Measurements from ENCODE around the gene TOR2A.
"Not testable (repeated sequence)": the region's sequence is repeated elsewhere in the genome, so short reads cannot be mapped to it uniquely, and the experiment has no call there.

The TOR2A gene

GRCh38 chr9:127769101-127769500, 34.0 kb upstream of the TOR2A start:
- in situ Hi-C loops (cut with MboI; ENCODE audit: low sequenced_read_pairs) = no loop called here

GRCh38 chr9:127768698-127769097, 33.6 kb upstream of the TOR2A start:
- in situ Hi-C loops (cut with MboI; ENCODE audit: low sequenced_read_pairs) = no loop called here

DNA sequence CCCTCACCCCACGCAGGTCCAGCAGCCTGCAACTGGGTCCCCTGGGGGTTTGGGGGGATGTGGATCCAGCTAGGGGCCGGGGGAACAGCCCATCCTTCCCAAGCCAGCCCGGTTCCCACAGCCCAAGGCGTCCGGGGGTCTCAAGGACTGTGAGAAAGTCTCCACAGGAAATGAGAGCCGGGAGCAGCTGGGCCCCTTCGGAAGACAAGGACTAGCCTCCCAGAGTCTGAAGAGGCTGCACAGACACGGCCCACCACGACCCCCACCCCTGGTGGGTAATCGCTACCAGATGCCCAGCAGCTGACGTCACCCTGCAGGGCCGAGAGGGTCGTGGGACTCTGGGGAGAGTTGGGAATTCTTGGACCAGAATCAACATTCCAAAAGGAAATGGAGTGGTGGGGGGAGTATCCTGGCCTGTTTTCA, 32.8 kb upstream of the TOR2A start:
- in situ Hi-C loops (cut with MboI; ENCODE audit: low sequenced_read_pairs) = no loop called here

DNA sequence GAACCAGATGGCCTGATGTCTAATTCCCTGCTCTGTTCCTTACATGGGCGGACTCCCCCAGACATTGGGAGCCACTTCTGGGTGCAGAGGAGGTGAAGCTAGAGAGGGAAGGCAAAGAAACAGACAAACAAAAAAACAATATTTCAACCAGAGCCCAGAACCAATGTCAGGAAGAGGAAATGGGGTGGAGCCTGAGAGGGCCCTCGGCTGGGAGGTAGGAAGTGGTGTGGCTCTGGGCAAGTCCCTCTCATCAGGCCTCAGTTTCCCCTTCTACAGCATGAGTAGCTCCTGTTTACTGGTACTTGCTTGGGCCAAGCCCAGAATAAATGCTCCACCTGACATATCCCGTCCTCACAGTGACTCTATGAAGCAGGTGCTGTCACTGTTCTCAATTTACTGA, 32.3 kb upstream of the TOR2A start:
- in situ Hi-C loops (cut with MboI; ENCODE audit: low sequenced_read_pairs) = no loop called here

DNA sequence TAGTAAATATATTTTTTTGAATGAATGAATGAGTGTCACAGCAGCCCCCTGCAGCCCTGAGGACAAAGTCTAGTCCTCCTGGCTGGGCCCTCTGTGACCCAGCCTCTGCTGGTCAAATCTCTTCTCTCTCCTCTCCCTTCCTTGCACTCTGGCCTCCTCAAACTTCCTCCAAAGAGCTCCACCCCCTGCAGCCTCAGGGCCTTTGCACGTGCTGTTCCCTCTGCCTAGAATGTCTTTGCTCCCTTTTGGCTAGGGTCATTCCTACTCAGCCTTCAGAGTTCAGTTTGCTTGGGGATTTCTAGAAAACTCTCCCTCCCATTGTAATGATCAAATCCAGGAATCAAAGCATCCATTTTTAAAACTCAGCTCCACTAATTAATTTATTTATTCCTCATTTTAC, 30.3 kb upstream of the TOR2A start:
- in situ Hi-C loops (cut with MboI; ENCODE audit: low sequenced_read_pairs) = no loop called here

DNA sequence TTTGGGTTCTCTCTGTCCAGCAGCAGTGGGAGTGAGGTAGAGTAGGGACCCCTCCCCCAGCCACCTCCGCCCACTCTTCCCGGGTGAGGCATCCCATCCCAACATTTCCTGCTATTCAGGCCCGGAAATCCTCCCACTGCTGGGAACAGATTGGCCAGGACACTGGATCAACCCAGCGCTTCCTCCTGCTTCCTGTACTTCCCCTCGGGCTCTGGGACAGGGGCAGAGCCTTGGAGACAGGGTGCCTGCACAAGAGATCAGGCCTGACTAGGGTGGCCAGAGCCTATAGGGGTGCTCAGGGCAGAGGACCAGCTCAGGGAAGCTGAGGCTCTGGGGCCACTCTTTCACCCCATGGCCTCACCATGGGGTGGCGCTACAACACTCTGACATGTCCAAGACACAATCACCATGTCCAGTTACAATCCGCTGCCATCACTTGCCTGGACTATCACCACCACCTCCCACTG, 28.9 kb upstream of the TOR2A start:
- in situ Hi-C loops (cut with MboI; ENCODE audit: low sequenced_read_pairs) = no loop called here

DNA sequence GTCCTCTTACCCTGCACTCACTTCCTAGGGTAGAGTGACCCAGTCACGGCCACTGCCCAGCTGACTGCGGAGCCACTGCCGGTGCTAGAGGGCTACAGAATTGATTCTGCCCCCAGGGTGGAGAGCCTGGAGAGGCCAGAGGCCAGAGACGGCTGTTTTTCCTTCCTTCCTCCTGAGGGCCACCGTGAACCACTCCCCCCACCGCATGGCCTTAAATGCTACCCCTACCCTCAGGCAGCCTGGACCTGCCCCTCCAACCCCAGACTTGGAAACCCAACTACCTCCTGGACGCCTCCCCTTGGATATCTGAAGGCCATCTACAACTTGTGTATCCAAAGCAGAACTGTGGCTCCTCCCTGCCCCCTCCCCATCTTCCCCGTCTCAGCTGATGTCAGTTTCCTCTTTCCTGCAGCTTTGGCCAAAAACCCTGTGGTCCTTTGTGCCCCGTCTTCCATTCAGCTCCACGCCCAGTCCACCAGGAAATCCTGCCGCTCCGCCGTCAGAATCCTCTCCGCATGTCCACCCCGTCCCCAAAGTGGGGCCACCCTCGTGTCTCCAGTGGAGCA, 27.1 kb upstream of the TOR2A start:
- in situ Hi-C loops (cut with MboI; ENCODE audit: low sequenced_read_pairs) = no loop called here

DNA sequence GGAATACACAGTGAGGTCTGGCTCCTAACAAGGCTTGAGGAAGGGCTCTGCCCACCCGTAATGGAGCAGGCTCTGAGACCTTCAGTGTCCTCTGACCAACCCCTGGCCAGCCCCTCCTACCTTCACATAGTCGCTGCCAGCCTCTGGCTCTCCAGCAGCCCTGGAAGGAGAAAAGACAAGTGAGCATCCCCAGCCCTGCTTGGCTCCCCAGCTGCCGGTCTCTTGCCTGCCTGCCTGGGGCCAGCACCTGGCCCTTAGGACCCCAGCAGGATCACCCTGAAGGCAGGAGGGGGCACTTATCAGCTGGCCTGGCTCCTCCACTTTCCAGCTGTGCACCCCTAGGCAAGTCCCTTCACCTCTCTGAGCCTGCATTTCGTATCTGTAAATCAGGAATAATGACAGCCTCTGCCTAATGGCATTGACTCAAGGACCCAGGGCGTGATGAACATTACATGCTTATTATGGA, 26.4 kb upstream of the TOR2A start:
- in situ Hi-C loops (cut with MboI; ENCODE audit: low sequenced_read_pairs) = no loop called here

- in situ Hi-C loops (cut with MboI; ENCODE audit: low sequenced_read_pairs) = no loop called here
These were observed 26.0 kb upstream of the TOR2A start for GRCh38 chr9:127761061-127761460.

DNA sequence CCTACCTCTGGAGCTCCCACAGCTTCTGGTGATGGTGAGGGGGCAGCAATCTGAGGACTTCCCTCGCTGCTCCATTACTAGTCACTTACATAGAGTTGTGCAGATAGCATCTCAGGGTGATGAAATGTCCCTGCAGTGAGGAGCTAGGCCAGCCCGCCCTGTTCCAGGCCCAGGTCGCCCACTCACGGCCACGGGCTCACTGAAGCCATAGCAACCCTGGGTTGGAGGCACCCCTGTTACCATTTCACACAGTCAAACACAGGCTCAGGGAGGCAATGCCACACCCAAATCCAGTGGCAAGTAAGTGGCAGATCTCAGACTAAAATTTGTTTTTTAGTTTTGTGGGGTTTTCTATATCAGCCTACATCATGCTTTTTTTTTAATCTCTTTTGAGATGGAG, 23.7 kb upstream of the TOR2A start:
- in situ Hi-C loops (cut with MboI; ENCODE audit: low sequenced_read_pairs) = no loop called here

- in situ Hi-C loops (cut with MboI; ENCODE audit: low sequenced_read_pairs) = not testable (repeated sequence)
These were observed 21.7 kb upstream of the TOR2A start for GRCh38 chr9:127756776-127757175.

DNA sequence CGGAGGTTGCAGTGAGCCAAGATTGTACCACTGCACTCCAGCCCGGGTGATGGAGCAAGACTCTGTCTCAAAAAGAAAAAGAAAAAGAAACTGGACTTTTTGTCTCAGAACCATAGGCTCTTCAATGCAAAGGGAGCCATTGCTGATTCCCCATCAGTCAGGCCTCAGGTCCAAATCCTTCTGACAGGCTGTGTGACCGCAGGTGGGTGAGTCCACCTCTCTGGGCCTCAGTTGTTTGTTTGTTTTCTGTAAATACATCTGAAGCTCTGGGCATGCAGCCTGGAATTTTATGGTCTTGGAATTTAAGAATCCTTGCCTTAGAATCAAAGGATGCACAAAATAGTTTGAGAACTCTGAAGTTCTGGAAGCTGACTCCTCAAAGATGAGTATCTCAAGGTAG, 21.1 kb upstream of the TOR2A start:
- in situ Hi-C loops (cut with MboI; ENCODE audit: low sequenced_read_pairs) = no loop called here

- in situ Hi-C loops (cut with MboI; ENCODE audit: low sequenced_read_pairs) = no loop called here
These were observed 20.3 kb upstream of the TOR2A start for GRCh38 chr9:127755061-127756060.

DNA sequence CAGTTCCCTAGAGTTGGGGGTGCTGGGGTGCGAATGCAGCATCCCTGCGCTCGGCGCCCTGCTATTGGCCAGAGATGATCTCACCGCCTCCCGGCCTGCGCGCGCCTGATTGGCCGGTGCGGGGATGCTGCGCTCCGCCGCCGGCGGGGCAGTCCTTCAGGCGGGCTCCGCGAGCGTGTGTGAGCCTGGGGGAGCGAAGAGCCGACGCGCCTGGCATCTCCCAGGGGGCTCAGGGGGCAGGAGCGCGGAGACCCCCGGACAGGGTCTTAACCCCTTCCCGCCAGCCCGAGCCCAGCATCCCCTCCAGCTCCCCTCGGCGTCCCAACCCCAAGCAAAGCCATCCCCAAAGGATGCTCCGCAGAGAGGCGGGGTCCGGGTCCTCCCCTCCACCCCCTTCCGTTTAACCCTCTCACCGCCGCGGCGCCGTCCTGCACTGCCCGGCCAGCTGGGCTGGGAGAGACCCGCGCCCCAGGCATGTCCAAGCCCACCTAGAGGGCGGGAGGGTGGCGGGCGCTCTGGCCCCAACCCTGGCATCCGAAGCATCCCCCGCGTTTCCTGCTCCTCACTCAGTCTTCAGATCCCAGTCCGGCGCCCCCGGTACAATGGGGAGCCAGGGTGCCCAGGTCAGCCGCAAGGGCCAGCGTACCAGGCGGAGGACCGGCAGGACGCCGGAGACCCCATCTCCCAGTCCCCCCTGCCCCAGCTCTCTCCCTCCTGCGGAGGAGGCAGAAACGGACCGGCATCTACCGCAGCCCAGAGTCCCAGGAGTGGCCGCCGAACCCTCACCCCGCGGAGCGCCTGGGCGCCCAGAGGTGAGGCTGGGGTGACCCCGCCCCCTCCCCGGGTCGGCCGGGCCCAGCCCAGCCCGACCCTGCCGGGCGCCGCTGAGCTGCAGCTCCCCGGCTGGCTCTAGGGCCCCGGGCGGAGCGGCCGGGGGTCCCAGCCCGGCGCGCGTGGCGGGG, 19.3 kb upstream of the TOR2A start:
- in situ Hi-C loops (cut with MboI; ENCODE audit: low sequenced_read_pairs) = no loop called here

- in situ Hi-C loops (cut with MboI; ENCODE audit: low sequenced_read_pairs) = no loop called here
These were observed 18.5 kb upstream of the TOR2A start for GRCh38 chr9:127753622-127754021.

DNA sequence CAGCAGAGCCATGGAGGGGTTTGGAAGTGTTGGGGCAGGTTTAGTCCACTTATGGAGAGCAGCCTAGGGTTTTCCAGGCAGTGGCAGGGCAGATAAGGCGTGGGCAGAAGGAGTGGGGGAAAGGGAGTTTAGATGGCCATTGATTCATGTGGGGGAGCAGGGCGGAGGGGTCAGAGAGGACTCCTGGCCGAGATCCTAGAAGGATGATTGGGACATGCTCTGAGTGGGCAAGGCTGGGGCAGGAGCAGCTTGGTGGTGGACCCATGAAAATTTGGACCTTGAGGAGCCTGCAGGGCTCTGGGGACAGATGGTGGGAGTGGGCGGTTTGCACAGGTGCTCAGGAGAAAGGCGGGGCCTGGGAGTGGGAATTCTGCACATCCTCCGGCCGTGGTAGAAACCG, 18.1 kb upstream of the TOR2A start:
- in situ Hi-C loops (cut with MboI; ENCODE audit: low sequenced_read_pairs) = no loop called here

DNA sequence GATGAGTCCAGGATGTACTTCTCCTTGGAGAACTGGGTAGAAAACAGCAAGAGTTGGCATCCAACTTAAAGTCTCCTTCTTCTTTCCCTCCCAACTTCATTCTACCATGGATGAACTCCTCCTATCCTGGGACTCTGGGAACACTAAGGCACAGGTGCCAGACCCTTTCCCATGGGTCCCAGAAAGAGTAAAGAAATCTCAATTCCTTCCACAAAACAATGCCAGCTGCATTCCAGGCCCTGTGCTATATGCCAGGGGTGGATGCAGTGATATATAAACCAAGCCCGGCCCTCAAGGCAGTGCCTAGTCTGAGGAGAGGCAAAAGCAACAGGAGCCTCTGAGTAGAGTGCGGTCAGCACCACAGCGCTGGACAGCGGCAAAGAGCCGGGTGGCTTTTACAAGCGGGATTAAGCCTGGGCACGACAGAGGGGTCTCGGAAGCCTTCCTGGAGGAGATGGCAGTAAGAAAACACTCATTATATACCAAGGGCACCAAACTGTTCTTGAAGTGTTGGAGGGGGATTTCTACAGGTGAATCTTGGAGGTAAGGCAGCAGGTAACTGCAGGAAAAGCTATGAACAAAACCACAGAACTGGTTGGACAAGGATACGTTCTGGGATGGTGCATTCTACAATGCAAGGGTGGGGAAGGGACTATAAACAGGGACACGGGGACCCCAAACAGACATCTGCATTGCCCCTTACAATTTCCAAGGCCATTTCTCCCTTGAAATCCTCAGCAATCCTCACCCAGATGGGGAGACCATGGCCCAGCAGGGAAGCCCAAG, 16.4 kb upstream of the TOR2A start:
- in situ Hi-C loops (cut with MboI; ENCODE audit: low sequenced_read_pairs) = no loop called here

DNA sequence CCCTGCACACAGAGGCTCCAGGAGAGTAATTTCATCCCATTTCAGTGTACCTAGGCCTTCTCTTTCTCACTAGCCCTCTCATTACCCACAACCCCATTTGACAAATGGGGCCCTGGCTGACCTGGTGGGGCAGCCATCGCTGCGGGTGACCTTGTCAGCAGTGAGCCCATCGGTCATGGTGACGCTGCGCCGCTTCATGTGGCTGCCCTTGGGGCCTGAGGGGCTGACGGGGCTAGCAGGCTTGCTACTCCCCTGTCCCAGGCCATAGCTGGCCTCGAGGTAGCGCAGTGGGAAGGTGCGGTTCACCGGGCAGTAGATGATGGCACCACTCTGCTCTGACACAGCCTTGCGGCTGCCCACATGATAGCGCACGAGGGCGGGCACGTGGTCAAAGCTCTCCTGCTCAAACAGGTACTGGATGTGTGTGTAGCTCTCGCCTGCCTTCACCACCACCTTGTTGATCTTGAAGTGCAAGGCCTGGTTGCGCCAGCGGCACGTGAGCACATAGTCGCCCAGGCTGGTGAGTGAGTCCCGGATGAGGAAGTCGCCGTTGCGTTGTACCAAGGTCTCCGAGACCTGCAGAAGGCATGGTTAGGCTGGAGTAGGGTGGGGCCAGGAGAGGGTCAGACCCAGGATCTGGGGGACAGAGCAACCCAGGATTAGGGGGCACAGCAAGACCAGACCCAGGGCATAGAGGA, 14.1 kb upstream of the TOR2A start:
- in situ Hi-C loops (cut with MboI; ENCODE audit: low sequenced_read_pairs) = loop anchor here (25.0 kb wide), 1 partner anchor 237 kb away; no protein-coding TSS in a partner anchor

GRCh38 chr9:127746959-127747569, 12.0 kb upstream of the TOR2A start:
- in situ Hi-C loops (cut with MboI; ENCODE audit: low sequenced_read_pairs) = loop anchor here (25.0 kb wide), 1 partner anchor 235 kb away; no protein-coding TSS in a partner anchor

Data from HL-60/S4 treated with phorbol 12-myristate 13-acetate at 8.2 ng/mL for 4 days and 3 days (cell line).